ENCODE measurements around the gene GINS3.

- TF ChIP-seq, protein P1, sequence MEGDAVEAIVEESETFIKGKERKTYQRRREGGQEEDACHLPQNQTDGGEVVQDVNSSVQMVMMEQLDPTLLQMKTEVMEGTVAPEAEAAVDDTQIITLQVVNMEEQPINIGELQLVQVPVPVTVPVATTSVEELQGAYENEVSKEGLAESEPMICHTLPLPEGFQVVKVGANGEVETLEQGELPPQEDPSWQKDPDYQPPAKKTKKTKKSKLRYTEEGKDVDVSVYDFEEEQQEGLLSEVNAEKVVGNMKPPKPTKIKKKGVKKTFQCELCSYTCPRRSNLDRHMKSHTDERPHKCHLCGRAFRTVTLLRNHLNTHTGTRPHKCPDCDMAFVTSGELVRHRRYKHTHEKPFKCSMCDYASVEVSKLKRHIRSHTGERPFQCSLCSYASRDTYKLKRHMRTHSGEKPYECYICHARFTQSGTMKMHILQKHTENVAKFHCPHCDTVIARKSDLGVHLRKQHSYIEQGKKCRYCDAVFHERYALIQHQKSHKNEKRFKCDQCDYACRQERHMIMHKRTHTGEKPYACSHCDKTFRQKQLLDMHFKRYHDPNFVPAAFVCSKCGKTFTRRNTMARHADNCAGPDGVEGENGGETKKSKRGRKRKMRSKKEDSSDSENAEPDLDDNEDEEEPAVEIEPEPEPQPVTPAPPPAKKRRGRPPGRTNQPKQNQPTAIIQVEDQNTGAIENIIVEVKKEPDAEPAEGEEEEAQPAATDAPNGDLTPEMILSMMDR (IDR thresholded peaks at IDR 0.05; ENCODE audit: borderline replicate concordance, extremely low read depth, low read length, poor library complexity, severe bottlenecking), result no peak
- TF ChIP-seq EZH2 (IDR thresholded peaks at IDR 0.05; ENCODE audit: borderline replicate concordance, low read depth, low read length, severe bottlenecking), result no peak
Observed at GRCh38 chr16:58428621-58429542, 36.6 kb downstream of the GINS3 start.
